Embryonic facial prominence (tissue), 1 donor: ENCODE measurements around the gene TOMT.

Source experiments
- DNase-seq: peaks from one replicate; pipeline ENCODE4 v3.0.0-alpha.2; 2016; ENCODE audit errors: extremely low spot score

The TOMT gene

DNA sequence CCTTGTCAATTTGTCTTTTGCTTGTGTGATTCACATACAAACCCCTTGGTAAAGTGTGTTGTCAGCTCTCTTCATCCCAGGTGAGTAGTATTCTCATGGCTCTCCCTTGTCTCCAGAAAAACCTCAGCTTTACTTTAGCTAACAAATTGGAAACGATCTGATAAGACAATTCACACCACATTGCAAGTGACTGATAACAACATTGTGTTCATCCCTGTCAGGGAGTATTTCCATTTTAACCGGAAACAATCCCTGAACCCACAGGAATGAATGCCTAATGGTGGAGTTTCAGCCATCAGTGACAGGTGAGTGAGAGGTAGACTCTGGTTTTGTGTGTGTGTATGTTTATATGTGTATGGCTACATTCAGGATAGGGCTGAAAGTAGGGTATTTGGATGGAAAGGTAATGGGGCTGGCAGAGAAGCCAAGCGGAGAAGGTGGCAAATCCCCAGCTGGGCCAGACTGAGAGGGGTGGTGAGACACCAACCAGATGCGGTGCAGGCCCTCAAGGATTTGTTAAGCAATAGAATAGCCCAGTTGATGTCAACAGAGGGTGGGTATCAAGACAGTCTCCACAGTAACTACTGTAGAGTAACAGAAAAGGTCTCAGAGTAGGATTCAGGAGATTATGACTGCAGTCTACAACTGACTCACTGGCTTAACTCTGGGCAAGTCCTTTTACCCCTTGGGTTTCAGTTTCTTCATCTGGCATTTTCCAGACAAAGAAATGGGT lies 17.5 kb upstream of the TOMT start:
- DNase-seq, result no peak

- DNase-seq, result peak; percentile 24
Measured at GRCh38 chr11:72091292-72091691, 14.4 kb upstream of the TOMT start.

DNA sequence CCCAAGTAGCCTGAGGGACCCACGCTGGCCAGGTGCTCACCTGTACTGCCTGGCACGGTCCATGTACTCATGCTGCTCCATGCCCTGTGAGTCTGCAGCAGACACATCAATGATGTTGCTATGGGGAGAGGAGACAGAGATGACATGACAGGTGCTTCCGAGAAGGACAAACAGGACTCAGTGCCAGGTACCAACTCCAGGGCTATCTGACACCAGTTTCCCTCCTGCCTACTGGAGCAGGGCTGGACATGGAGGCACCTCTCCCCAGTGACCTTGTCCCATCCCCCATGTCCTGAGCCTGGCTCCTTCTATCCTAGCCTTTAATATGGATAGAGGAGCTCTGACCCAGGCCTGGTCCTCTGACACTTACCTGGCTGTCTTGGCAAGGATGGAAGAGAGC lies 7.0 kb upstream of the TOMT start:
- DNase-seq, result no peak

- no peak for DNase-seq
Measured at GRCh38 chr11:72100009-72100408, 5.7 kb upstream of the TOMT start.

- DNase-seq, result no peak
Measured at GRCh38 chr11:72100462-72100861, 5.3 kb upstream of the TOMT start.

DNA sequence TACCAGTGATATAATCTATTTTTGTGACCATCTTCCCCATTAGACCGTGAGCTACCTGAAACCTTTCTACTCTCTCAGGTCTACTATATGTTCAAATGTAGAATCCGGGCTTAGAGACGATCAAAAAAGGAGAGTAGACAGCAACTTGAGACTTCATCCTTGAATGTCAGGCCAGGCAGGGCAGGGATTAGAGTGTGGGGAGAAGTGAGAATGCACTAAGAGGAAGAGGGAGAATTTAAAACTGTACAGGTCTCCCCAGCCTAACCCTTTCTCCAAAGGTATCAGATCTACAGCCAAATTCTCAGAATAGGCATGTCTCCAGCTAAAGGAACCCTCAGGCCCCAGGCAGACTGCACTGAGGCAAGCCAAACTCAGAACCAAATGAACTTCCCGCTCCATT lies 3.6 kb upstream of the TOMT start:
- no peak for DNase-seq

DNA sequence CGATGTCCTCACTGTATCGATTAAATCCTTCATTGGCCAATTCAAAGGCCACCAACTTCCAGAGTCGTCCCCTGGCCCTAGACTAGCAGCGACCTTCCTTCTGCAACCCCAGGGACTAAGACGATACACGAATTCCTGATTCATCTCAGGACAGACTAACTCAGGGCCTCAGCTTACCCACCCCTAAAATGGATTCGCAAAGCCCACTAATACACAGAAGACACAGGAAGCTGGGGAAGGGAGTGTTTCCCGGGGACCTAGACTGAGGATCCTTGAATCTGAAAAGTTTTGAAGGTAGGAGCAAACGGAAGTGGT lies 3.1 kb upstream of the TOMT start:
- DNase-seq, result no peak

GRCh38 chr11:72102946-72103753 lies 2.6 kb upstream of the TOMT start, which contains the start of gene LAMTOR1:
LAMTOR1 (minus strand) TSS chr11:72103297; CDS start chr11:72103224, 73 bp downstream.
- peak; percentile 95 for DNase-seq

DNA sequence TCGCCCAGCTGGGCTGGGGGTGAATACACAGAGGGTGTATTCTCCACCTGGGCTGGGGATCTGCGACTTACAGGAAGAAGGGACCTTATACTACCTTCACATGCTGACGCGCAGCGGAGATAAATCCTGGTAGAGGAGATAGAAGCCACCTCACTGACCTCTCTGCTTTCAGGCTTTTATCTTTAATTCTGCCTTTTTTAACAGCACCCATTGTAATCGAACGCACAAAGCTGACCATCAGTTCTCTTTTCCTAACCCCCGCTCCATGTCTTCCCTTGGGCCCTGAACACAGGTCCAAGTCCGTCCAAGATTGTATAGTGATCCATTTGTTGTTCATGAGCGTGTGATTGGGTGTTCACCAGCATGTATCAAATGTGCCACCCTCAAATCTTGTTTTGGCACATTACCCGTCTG lies 2.0 kb upstream of the TOMT start:
- no peak for DNase-seq

DNA sequence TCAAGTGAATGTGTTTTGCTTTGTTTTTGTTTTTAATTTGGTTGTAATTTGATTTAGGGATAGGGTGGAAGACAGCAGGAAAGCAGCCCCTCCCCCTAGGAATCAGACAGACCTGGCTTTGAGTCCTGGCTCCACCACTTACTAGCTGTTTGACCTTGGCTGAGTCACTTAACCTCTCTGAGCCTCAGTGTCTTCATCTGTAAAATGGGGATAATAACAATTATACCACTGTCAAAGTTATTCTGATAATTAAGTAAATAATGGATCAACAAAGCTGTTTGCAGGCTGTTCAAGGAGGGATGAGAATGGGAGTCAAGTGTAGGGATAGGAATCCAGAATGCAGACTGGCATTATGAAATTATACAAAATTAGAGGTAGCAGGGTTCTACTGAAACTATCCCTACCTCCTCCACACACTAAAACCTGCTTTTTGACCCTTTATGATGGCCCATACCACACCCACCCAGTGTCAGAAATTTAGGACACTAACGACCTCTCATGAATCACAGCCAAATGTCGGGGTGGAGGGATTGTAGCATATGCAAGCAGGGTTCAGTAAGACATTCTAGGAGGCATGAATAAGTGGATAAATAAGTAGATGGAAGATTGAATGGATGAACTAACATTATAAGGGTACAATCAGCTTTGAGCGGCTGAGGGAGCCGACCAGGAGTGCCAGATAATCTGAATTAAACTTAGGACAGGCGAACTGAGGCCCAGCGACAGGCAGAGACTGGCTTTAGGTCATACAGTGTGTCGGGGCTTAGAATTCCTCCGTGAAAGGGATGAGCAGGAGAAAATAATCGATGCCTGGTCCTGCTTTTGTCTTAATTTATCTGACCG lies 5.8 kb downstream of the TOMT start:
- DNase-seq, result no peak

- peak; percentile 100 for DNase-seq
Measured at GRCh38 chr11:72112143-72112977, 6.6 kb downstream of the TOMT start, which contains the start of gene ANAPC15. ANAPC15 (minus strand) TSS chr11:72112695; CDS start chr11:72111276, 1,419 bp downstream.

GRCh38 chr11:72112978-72113808 lies 7.5 kb downstream of the TOMT start:
- no peak for DNase-seq

DNA sequence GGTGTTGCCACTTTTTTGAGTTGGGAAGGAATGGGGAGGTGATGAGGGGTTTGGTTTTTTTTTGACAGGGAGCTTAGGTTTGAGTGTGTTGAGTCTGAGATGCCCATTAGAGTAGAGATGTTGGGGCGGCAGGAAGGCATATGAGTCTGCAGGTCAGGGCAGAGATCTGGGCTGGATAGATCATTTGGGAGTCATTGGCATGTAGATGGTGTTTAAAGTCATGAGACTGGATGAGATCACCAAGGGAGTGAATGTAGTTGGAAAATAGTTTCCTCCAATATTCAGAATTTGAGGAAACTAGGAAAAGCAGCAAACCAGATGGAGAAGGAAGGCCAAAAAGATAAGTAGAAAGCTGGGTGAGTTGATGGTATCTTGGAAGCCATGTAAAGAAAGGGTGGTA lies 8.8 kb downstream of the TOMT start:
- no peak for DNase-seq

- DNase-seq, result no peak
Measured at GRCh38 chr11:72116019-72116755, 10.5 kb downstream of the TOMT start.

- no peak for DNase-seq
Measured at GRCh38 chr11:72119198-72119597, 13.5 kb downstream of the TOMT start.

GRCh38 chr11:72120930-72121329 lies 15.2 kb downstream of the TOMT start:
- DNase-seq, result no peak

GRCh38 chr11:72122607-72123006 lies 16.9 kb downstream of the TOMT start:
- no peak for DNase-seq

DNA sequence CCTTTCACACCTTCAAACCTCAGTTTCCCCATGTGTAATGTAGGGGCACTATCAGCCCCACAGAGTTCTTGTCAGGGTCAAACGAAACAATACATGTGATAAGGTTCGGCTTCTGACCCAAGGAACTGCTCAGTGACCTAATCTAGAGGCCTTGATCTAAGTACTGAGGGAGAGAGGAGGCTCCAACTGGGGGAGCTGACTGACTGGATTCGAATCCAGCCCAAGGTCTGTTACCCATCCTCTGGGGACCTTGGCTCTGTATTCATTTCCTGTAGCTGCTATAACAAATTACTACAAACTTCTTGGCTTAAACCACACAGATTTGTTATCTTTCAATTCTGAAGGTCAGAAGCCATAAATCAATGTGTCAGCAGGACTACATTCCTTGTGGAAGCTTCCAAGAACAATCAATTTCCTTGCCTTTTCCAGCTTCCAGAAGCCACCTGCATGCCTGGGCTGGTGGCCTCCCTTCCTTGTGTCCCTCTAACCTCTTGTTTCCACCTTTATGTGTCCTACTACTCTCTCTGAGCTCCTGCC lies 17.5 kb downstream of the TOMT start:
- no peak for DNase-seq

- DNase-seq, result no peak
Measured at GRCh38 chr11:72124046-72124445, 18.3 kb downstream of the TOMT start.
